C4-2B (cell line): ENCODE results near the gene CST11.

Experiments used
- CTCF ChIP-seq: fragments of 450-650 bp; conservative IDR thresholded peaks from 2 replicates; pipeline ENCODE4 v1.5.1; 2017; ENCODE audit warnings: mild to moderate bottlenecking
- ZFX ChIP-seq: fragments of 450-650 bp; IDR thresholded peaks from 2 replicates; pipeline ENCODE4 v1.6.1; 2017

GRCh38 chr20:23484081-23484480 is 31.4 kb upstream of the CST11 start:
- TF ChIP-seq CTCF (no peak), ZFX (no peak)
